HG02623 (cell line): ENCODE measurements around the gene HOXD3.

Source experiments
- ATAC-seq: cut with Tn5 transposase; IDR thresholded peaks from one replicate; pipeline ENCODE4 v1.9.1; 2021; ENCODE audit warnings: moderate library complexity; ENCODE audit not compliant: unreplicated experiment

The HOXD3 gene

DNA sequence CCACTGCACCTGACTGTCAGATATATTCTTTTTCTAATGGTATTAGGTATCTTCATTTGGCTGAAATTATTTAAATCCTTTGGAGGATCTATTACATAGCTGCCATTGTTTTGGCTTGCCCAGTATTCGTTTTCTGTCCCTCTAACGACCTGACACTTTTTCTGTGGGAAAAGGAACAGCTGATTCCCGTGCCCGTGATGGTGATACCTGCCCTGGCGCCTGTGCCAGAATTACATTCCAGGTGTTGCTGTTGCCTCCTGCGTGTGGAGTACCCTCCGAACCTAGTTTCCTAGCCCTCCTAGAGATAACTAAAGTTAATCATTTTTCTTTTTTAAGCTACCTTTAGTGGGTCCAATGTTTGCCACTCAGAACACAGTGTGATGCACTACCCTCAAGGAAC, 45.4 kb downstream of the HOXD3 start:
- no peak for ATAC-seq

DNA sequence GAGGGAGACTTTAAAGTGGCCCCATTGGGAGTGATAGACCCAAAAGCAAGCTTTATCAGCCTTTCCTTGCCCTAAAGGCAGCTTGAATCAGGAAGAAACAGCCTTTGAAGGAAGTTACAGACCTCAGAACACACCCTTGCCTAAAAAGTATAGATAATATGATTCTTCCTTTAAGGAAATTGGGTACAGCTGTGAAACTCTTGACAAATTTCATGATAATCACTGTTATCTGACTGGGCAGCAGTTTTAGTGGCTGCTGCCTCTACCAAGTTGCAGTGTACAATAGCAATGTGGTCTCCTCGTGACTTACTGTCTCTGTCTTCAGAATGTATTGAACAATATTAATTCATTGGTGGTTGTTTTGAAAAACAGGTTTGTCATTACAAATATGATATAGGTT, 48.0 kb downstream of the HOXD3 start:
- no peak for ATAC-seq

DNA sequence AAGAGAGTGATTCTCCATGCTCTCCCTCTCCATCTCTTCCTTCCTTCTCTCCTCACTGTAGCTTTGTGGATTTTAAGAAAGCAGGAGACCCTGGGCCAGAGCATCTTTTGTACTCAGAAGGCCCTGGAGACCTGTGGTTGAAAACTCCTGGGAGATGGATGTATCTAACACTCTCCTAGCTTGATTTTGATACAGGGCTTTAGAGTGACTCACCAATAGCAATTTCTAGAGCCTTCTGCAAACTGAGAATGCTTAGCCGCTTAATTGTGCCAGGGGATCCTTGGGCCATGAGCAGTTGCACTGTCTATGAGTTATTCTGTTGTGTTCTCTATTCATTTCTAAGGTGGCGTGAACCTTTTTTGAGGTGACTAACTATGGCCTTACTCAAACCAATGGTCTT, 49.0 kb downstream of the HOXD3 start:
- no peak for ATAC-seq

DNA sequence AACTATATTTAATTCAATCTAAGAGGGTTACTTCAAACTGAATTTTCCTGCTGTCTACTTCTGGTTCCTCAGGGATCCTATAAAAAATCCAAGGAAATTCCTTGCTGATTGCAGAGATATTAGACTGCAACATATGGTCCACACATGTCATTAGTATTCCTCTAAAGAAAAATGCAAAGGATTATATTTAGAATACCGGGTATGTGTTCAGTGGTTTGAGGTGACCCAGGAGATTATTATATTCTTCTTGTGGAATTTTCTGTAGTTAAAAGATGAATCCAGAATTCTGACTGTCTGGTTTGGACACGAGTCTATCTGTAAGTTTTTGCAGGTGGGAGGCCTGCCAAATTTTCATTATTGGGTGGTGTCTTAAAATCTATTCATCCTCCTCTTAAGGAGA, 49.6 kb downstream of the HOXD3 start:
- ATAC-seq: no peak

DNA sequence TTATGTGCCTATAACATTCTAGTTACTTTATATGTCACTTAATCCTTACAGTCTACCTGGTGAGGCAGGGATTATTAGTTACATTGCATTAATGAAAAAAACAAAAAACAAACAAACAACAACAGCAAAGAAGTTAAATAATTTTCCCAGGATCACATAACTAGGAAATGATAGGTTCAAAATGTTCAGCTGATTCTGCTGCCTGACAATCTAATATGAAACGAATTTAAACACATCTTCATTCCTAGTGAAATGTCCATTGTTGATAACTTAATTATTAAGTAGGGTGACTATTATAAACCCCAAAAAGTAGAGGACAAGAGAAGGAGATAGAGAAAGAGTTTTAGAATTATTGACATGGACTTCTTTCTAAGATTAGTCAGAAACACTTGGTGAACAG, 54.0 kb downstream of the HOXD3 start:
- ATAC-seq: no peak

DNA sequence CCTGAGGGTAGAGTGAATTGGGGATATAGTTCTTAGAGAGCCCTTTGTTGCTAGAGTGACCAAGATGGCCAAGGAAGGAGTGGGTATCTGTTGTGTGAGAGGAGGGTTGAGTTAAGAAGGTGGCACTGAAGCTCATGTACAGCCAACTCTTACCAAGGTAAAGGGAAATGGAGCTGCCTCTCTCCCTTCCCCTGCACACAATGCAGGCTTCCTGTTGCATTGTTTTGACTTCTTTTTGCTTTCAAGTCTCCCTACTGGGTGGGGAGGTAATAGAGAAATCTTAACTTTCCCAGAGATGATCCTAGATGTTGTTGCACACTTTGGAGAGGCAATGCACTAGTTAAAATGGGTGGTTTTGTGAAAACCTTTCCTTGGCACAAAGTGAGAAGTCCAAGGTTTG, 55.2 kb downstream of the HOXD3 start:
- no peak for ATAC-seq

DNA sequence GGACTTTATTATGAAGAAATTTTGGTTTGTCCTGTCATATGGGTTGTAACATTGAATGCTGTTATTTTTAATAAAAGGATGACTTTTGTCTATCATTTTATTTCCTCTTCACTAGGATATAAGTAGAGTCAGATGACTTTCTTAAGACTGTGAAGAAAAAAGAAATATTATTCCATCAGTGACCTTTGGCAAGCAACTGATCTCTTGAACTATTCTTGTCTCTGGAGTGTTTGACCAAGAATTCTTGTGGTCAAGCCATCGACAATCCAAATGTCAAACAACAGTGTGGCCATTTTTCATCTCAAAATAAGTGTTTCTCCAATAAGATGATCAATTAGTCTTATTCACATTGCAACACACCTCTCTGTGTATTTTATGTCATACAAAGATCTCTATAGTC, 56.3 kb downstream of the HOXD3 start:
- no peak for ATAC-seq
